ENCODE data around the gene ANKRD18A. TPM values are rescaled to one million over a fixed set of nuclear protein-coding genes. Genes with fewer than 3 reads are reported as not detected.
A peak's percentile ranks its signal among the peaks of the same experiment; 100 is the strongest.

The ANKRD18A gene
- total RNA-seq, 4 donors from 2014 or later: 1.8 TPM; not detected in 3

GRCh38 chr9:38641985-38642864 lies 21.8 kb upstream of the ANKRD18A start:
- Histone ChIP-seq H3K27ac (no peak overlapping the region), H3K27me3 (no peaks in the 10 kb centered on the region), H3K36me3 (no peaks in the 10 kb centered on the region), H3K9me3 (no peaks in the 10 kb centered on the region), H3K4me3 (no peak overlapping the region), H3K4me1 (no peaks in the 10 kb centered on the region)
- DNase-seq: no peak
- TF ChIP-seq, protein P1, sequence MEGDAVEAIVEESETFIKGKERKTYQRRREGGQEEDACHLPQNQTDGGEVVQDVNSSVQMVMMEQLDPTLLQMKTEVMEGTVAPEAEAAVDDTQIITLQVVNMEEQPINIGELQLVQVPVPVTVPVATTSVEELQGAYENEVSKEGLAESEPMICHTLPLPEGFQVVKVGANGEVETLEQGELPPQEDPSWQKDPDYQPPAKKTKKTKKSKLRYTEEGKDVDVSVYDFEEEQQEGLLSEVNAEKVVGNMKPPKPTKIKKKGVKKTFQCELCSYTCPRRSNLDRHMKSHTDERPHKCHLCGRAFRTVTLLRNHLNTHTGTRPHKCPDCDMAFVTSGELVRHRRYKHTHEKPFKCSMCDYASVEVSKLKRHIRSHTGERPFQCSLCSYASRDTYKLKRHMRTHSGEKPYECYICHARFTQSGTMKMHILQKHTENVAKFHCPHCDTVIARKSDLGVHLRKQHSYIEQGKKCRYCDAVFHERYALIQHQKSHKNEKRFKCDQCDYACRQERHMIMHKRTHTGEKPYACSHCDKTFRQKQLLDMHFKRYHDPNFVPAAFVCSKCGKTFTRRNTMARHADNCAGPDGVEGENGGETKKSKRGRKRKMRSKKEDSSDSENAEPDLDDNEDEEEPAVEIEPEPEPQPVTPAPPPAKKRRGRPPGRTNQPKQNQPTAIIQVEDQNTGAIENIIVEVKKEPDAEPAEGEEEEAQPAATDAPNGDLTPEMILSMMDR (IDR thresholded peaks at IDR 0.05): peak in 1 of 4 experiments; percentile 30
- no peak for TF ChIP-seq POLR2A (IDR thresholded peaks at IDR 0.05)
- intact Hi-C loops (cut with DNase I; ENCODE audit: low total_unique reads): no loop called here

GRCh38 chr9:38641142-38641541 lies 20.7 kb upstream of the ANKRD18A start:
- no peak for DNase-seq
- no peaks in the 10 kb centered on the region for H3K36me3 ChIP-seq
- no peak for TF ChIP-seq POLR2A (IDR thresholded peaks at IDR 0.05)

DNA sequence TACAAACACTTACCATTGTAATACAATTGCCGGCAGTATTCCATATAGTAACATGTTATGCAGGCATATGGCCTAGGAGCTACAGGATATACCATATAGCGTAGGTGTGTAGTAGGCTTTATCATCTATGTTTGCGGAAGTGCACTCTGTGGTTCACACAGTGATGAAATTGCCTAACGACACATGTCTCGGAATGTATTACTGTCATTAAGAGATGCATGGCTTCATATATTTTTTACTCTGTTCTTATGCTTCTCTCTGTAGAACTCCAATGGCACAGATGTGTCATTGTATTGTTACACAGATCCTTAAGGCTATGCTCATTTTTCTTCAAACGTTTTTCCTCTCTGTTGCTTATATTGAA lies 19.2 kb upstream of the ANKRD18A start:
- H3K27me3 ChIP-seq: no peaks in the 10 kb centered on the region
- TF ChIP-seq, protein P1 (IDR thresholded peaks at IDR 0.05): no peak
- TF ChIP-seq POLR2A (IDR thresholded peaks at IDR 0.05): no peak
- intact Hi-C loops (cut with DNase I; ENCODE audit: low total_unique reads): no loop called here
- no peak for DNase-seq
- H3K36me3 ChIP-seq: no peaks in the 10 kb centered on the region
- H3K27ac ChIP-seq: no peak overlapping the region
- no peaks in the 10 kb centered on the region for H3K9me3 ChIP-seq
- H3K4me3 ChIP-seq: no peak overlapping the region
- no peaks in the 10 kb centered on the region for H3K4me1 ChIP-seq

More at GRCh38 chr9:38641142-38641541, 20.7 kb upstream of the ANKRD18A start:
- intact Hi-C loops (cut with DNase I; ENCODE audit: low total_unique reads): no loop called here
- no peaks in the 10 kb centered on the region for H3K4me1 ChIP-seq
- no peak overlapping the region for H3K4me3 ChIP-seq
- no peaks in the 10 kb centered on the region for H3K27me3 ChIP-seq
- no peaks in the 10 kb centered on the region for H3K9me3 ChIP-seq
- no peak overlapping the region for H3K27ac ChIP-seq

- intact Hi-C loops (cut with DNase I; ENCODE audit: low total_unique reads): no loop called here
- Histone ChIP-seq H3K4me3 (no peak overlapping the region), H3K27ac (no peak overlapping the region), H3K4me1 (no peaks in the 10 kb centered on the region), H3K9me3 (no peaks in the 10 kb centered on the region), H3K27me3 (no peaks in the 10 kb centered on the region), H3K36me3 (no peaks in the 10 kb centered on the region)
- no peak for DNase-seq
- TF ChIP-seq, protein P1 (IDR thresholded peaks at IDR 0.05): no peak
- no peak for TF ChIP-seq POLR2A (IDR thresholded peaks at IDR 0.05)
Measured at GRCh38 chr9:38638881-38639576, 18.6 kb upstream of the ANKRD18A start.

DNA sequence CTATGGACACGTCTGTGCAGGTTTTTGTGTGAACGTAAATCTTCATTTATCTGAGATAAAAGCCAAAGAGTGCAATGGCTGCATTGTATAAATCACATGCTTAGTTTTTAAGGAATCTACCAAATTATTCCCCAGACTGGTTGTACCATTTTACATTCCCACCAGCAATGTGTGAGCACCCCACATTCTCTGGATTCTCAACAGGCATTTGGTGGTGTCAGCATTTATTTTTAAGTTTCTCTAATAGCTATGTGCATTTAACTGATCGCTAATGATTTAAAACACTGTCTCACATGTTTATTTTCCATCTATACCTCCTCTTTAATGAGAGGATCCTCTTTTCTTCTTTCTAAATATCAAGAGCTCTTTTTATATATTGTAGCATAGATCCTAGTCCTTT lies 13.9 kb upstream of the ANKRD18A start:
- no peaks in the 10 kb centered on the region for H3K36me3 ChIP-seq
- no peaks in the 10 kb centered on the region for H3K9me3 ChIP-seq
- no peak for DNase-seq
- no peaks in the 10 kb centered on the region for H3K27me3 ChIP-seq
- H3K4me1 ChIP-seq: no peaks in the 10 kb centered on the region
- no peak overlapping the region for H3K27ac ChIP-seq
- H3K4me3 ChIP-seq: no peak overlapping the region
- intact Hi-C loops (cut with DNase I; ENCODE audit: low total_unique reads): no loop called here
- TF ChIP-seq, protein P1 (IDR thresholded peaks at IDR 0.05): no peak
- TF ChIP-seq POLR2A (IDR thresholded peaks at IDR 0.05): no peak
